Measurements from ENCODE around the gene UBQLNL. TPM values are rescaled to one million over a fixed set of nuclear protein-coding genes. Genes with fewer than 3 reads are reported as not detected.
A peak's percentile ranks its signal among the peaks of the same experiment; 100 is the strongest.

UBQLNL gene
- total and polyA plus RNA-seq, 2 of the 4 experiments (the other 2 are of a cell fraction), result 0.18 to 0.48 TPM

GRCh38 chr11:5553343-5553742, 36.8 kb upstream of the UBQLNL start:
- H2BK5ac ChIP-seq (ENCODE audit: low read depth, low read length, poor library complexity, severe bottlenecking), result no peak overlapping the region
- DNase-seq, result peak; percentile 10
- no peaks in the 10 kb centered on the region; the same call in 1 of the 2 replicates for H3K27me3 ChIP-seq (ENCODE audit: control insufficient read depth, insufficient read depth, low read length)
- no peak overlapping the region for H2BK15ac ChIP-seq (ENCODE audit: low read depth, low read length)
- H3K79me1 ChIP-seq (ENCODE audit: low read depth in 1 of 2, low read length in 2 of 2), result no peaks in the 10 kb centered on the region
- H3K9me3 ChIP-seq (ENCODE audit: control insufficient read depth, insufficient read depth, low read length), result no peaks in the 10 kb centered on the region
- H4K20me1 ChIP-seq (ENCODE audit: insufficient read depth, low read length), result no peaks in the 10 kb centered on the region
- no peak overlapping the region for H3K4me3 ChIP-seq (ENCODE audit: insufficient read depth, low read depth, low read length)
- no peak; the same call in 1 of the 2 replicates for ATAC-seq (ENCODE audit: low read depth)
- H2BK120ac ChIP-seq (ENCODE audit: low read depth, low read length), result peak overlapping the region; percentile 62; the same call in 1 of the 2 replicates
- H2AK5ac ChIP-seq (ENCODE audit: low read depth, low read length), result no peak overlapping the region
- H2AK9ac ChIP-seq (replicated peaks; ENCODE audit: low read depth, low read length, poor library complexity), result no peak overlapping the region
- in situ Hi-C loops (cut with MboI; ENCODE audit: low sequenced_read_pairs) (no loop called here), dilution Hi-C loops (cut with HindIII; ENCODE audit: low sequenced_read_pairs, unreplicated experiment) (no loop called here), intact Hi-C loops (cut with micrococcal nuclease) (loop anchor here (1.0 kb wide), 2 partner anchors 77 to 927 kb away; no protein-coding TSS in a partner anchor)
- no peak overlapping the region for H3K4me2 ChIP-seq (ENCODE audit: low read depth, low read length)
- ChIA-PET POLR2A (ENCODE audit: unreplicated experiment) (no interaction called here), CTCF (no interaction called here)
- H2BK20ac ChIP-seq (ENCODE audit: low read depth, low read length), result 0 out of 2 replicates have a peak overlapping the region, but pooled peaks have one; percentile 54
- H3K27ac ChIP-seq (ENCODE audit: insufficient read depth, low read length), result no peak overlapping the region
- H2AFZ ChIP-seq (replicated peaks; ENCODE audit: low read length, poor library complexity), result no peak overlapping the region
- no TSS peak for BruUV-seq (replicated peaks)
- H3K9ac ChIP-seq (ENCODE audit: low read depth, low read length), result no peak overlapping the region
- H3K56ac ChIP-seq (ENCODE audit: extremely low read depth, insufficient read depth, low read length), result no peak overlapping the region
- H3K9me1 ChIP-seq (ENCODE audit: insufficient read depth, low read length), result no peaks in the 10 kb centered on the region
- no peaks in the 10 kb centered on the region for H3K4me1 ChIP-seq (ENCODE audit: control insufficient read depth, insufficient read depth, low read length)
- H4K91ac ChIP-seq (ENCODE audit: insufficient read depth, low read depth, low read length), result no peak overlapping the region
- no peak overlapping the region; the same call in 1 of the 2 replicates for H3K23ac ChIP-seq (ENCODE audit: low read depth, low read length)
- no peak overlapping the region for H3K14ac ChIP-seq (replicated peaks; ENCODE audit: low read depth, low read length)
- H4K8ac ChIP-seq (ENCODE audit: low read depth in 2 of 2, low read length in 2 of 2), result no peak overlapping the region
- H3K4ac ChIP-seq (ENCODE audit: low read depth, low read length), result no peak overlapping the region
- no peak overlapping the region for H4K5ac ChIP-seq (ENCODE audit: low read depth, low read length)
- H3K18ac ChIP-seq (ENCODE audit: low read depth, low read length), result no peak overlapping the region
- H3K36me3 ChIP-seq (ENCODE audit: control insufficient read depth, insufficient read depth, low read length), result no peaks in the 10 kb centered on the region
- TF ChIP-seq CHD1 (IDR thresholded peaks at IDR 0.05; ENCODE audit: low read depth, low read length) (no peak), BHLHE40 (IDR thresholded peaks at IDR 0.05; ENCODE audit: low read depth, low read length) (no peak), CTCF (conservative IDR thresholded peaks at IDR 0.05; ENCODE audit: low read depth, low read length) (peak; percentile 38; the same call in 1 of the 2 replicates), RFX5 (IDR thresholded peaks at IDR 0.05; ENCODE audit: low read depth, low read length) (no peak), MXI1 (IDR thresholded peaks at IDR 0.05; ENCODE audit: borderline replicate concordance, low read depth, low read length) (no peak), RCOR1 (IDR thresholded peaks at IDR 0.05; ENCODE audit: insufficient replicate concordance, low read length) (no peak), RAD21 (IDR thresholded peaks at IDR 0.05; ENCODE audit: low read length) (peak; percentile 37), SMC3 (IDR thresholded peaks at IDR 0.05; ENCODE audit: low read depth, low read length) (peak; percentile 19; the same call in 1 of the 2 replicates)

All from IMR-90 (cell line).